Measurements from ENCODE around the gene TTC4. TPM values are rescaled to one million over a fixed set of nuclear protein-coding genes. Genes with fewer than 3 reads are reported as not detected.

The TTC4 gene
- total and polyA plus RNA-seq, 2 of the 4 experiments (the other 2 are of a cell fraction): 21.6 to 27.1 TPM

- Histone ChIP-seq H3K27ac (ENCODE audit: insufficient read depth, low read length) (no peak overlapping the region), H4K8ac (ENCODE audit: low read depth in 2 of 2, low read length in 2 of 2) (no peak overlapping the region), H3K23ac (ENCODE audit: low read depth, low read length) (no peak overlapping the region), H3K4ac (ENCODE audit: low read depth, low read length) (no peak overlapping the region), H2AFZ (replicated peaks; ENCODE audit: low read length, poor library complexity) (no peak overlapping the region), H3K79me1 (ENCODE audit: low read depth in 1 of 2, low read length in 2 of 2) (no peaks in the 10 kb centered on the region), H2AK5ac (ENCODE audit: low read depth, low read length) (no peak overlapping the region), H4K5ac (ENCODE audit: low read depth, low read length) (no peak overlapping the region), H3K18ac (ENCODE audit: low read depth, low read length) (no peak overlapping the region), H2BK120ac (ENCODE audit: low read depth, low read length) (no peak overlapping the region), H3K4me2 (ENCODE audit: low read depth, low read length) (no peak overlapping the region), H3K9me3 (ENCODE audit: control insufficient read depth, insufficient read depth, low read length) (no peaks in the 10 kb centered on the region), H3K9me1 (ENCODE audit: insufficient read depth, low read length) (no peaks in the 10 kb centered on the region), H4K91ac (ENCODE audit: insufficient read depth, low read depth, low read length) (no peak overlapping the region), H3K27me3 (ENCODE audit: control insufficient read depth, insufficient read depth, low read length) (peaks cover 52% of the 10 kb centered on the region), H2AK9ac (replicated peaks; ENCODE audit: low read depth, low read length, poor library complexity) (no peak overlapping the region), H3K36me3 (ENCODE audit: control insufficient read depth, insufficient read depth, low read length) (no peaks in the 10 kb centered on the region), H3K56ac (ENCODE audit: extremely low read depth, insufficient read depth, low read length) (no peak overlapping the region), H3K4me1 (ENCODE audit: control insufficient read depth, insufficient read depth, low read length) (no peaks in the 10 kb centered on the region), H2BK15ac (ENCODE audit: low read depth, low read length) (no peak overlapping the region), H4K20me1 (ENCODE audit: insufficient read depth, low read length) (no peaks in the 10 kb centered on the region), H2BK20ac (ENCODE audit: low read depth, low read length) (no peak overlapping the region), H2BK5ac (ENCODE audit: low read depth, low read length, poor library complexity, severe bottlenecking) (no peak overlapping the region), H3K9ac (ENCODE audit: low read depth, low read length) (no peak overlapping the region), H3K4me3 (ENCODE audit: insufficient read depth, low read depth, low read length) (no peak overlapping the region), H3K14ac (replicated peaks; ENCODE audit: low read depth, low read length) (no peak overlapping the region)
- ChIA-PET POLR2A (ENCODE audit: unreplicated experiment) (no interaction called here), CTCF (no interaction called here)
- in situ Hi-C loops (cut with MboI; ENCODE audit: low sequenced_read_pairs): no loop called here
- intact Hi-C loops (cut with micrococcal nuclease): no loop called here
- TF ChIP-seq RFX5 (IDR thresholded peaks at IDR 0.05; ENCODE audit: low read depth, low read length) (no peak), RCOR1 (IDR thresholded peaks at IDR 0.05; ENCODE audit: insufficient replicate concordance, low read length) (peak; percentile 39)
- no TSS peak for BruUV-seq (replicated peaks)
- ATAC-seq (ENCODE audit: low read depth): no peak
- 70% methylated on average over 1 of the region's 2 CpGs; no CpG with 5 or more reads in 1 of the 2 experiments for WGBS, 2 experiments (ENCODE audit: extremely low coverage in 2 of 2, insufficient read length in 1 of 2)
- DNase-seq: no peak
- dilution Hi-C loops (cut with HindIII; ENCODE audit: low sequenced_read_pairs, unreplicated experiment): no loop called here
Observed at GRCh38 chr1:54705153-54705552, 10.5 kb upstream of the TTC4 start.

All from IMR-90 (cell line).